ENCODE results near the gene GMDS. TPM values are rescaled to one million over a fixed set of nuclear protein-coding genes. Genes with fewer than 3 reads are reported as not detected.

GMDS gene
- total and polyA plus RNA-seq, 2 of the 4 experiments (the other 2 are of a cell fraction), result 7.3 to 21.9 TPM

DNA sequence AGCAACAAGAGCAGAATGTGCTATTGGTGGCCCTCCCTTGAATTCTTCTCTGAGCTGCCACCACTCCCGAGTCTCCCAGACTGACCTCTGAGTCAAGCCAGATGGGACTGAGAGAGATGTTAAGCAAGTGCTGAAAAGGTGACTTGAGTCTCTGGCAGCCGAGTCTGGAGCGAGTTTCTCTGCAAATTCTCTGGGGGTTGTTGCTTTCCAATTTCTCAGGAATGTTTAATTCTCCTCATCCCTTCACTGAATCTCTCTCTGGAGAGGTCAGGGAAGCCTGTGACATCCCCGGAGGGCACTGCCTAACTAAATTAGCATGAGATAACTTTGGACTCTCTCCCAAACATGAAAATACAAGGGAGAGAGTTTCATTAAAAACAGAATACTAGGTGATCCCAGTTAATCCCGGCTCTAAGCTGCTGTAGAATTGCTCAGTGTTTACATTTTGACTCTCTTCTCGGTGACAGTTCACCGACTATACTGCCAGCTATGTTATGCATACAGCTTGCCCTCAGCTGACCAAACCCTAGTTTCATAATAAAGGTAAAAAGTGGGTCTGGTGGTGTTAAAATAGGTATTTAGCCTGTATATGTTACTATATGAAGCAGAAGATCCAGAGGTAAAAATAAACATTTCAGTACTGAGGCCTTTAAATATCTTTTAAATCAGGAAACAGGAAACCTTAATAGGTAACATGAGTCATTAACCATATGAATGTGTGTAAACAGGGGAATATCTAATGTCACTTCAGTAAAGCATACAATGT lies 477.7 kb downstream of the GMDS start:
- H3K14ac ChIP-seq (replicated peaks; ENCODE audit: low read depth, low read length), result no peak overlapping the region; the same call in 1 of the 2 replicates
- H3K79me1 ChIP-seq (ENCODE audit: low read depth in 1 of 2, low read length in 2 of 2), result no peaks in the 10 kb centered on the region
- H2AK9ac ChIP-seq (replicated peaks; ENCODE audit: low read depth, low read length, poor library complexity), result peak overlapping the region; percentile 11
- dilution Hi-C loops (cut with HindIII; ENCODE audit: low sequenced_read_pairs, unreplicated experiment), result no loop called here
- no peaks in the 10 kb centered on the region for H4K20me1 ChIP-seq (ENCODE audit: insufficient read depth, low read length)
- H2BK5ac ChIP-seq (ENCODE audit: low read depth, low read length, poor library complexity, severe bottlenecking), result peak overlapping the region; percentile 10
- H2BK15ac ChIP-seq (ENCODE audit: low read depth, low read length), result no peak overlapping the region
- no peak overlapping the region for H3K4me3 ChIP-seq (ENCODE audit: insufficient read depth, low read depth, low read length)
- H3K4me1 ChIP-seq (ENCODE audit: control insufficient read depth, insufficient read depth, low read length), result peaks cover 11% of the 10 kb centered on the region
- no peak overlapping the region for H3K18ac ChIP-seq (ENCODE audit: low read depth, low read length)
- H2AFZ ChIP-seq (replicated peaks; ENCODE audit: low read length, poor library complexity), result peak overlapping the region; percentile 1
- H3K27me3 ChIP-seq (ENCODE audit: control insufficient read depth, insufficient read depth, low read length), result no peaks in the 10 kb centered on the region
- no TSS peak for BruUV-seq (replicated peaks)
- no CpG with 5 or more reads among the region's 7 CpGs for WGBS, 2 experiments (ENCODE audit: extremely low coverage in 2 of 2, insufficient read length in 1 of 2)
- H3K23ac ChIP-seq (ENCODE audit: low read depth, low read length), result no peak overlapping the region
- peaks cover 12% of the 10 kb centered on the region for H3K9me1 ChIP-seq (ENCODE audit: insufficient read depth, low read length)
- H4K5ac ChIP-seq (ENCODE audit: low read depth, low read length), result no peak overlapping the region
- H3K9me3 ChIP-seq (ENCODE audit: control insufficient read depth, insufficient read depth, low read length), result no peaks in the 10 kb centered on the region
- H3K36me3 ChIP-seq (ENCODE audit: control insufficient read depth, insufficient read depth, low read length), result no peaks in the 10 kb centered on the region
- peak; percentile 46 for DNase-seq
- H3K27ac ChIP-seq (ENCODE audit: insufficient read depth, low read length), result no peak overlapping the region
- peak; percentile 68 for ATAC-seq (ENCODE audit: low read depth)
- H2BK20ac ChIP-seq (ENCODE audit: low read depth, low read length), result no peak overlapping the region
- no peak overlapping the region for H3K56ac ChIP-seq (ENCODE audit: extremely low read depth, insufficient read depth, low read length)
- intact Hi-C loops (cut with micrococcal nuclease), result loop anchor here (5.0 kb wide), 1 partner anchor 155 kb away; no protein-coding TSS in a partner anchor
- H2AK5ac ChIP-seq (ENCODE audit: low read depth, low read length), result no peak overlapping the region
- H4K91ac ChIP-seq (ENCODE audit: insufficient read depth, low read depth, low read length), result no peak overlapping the region
- H2BK120ac ChIP-seq (ENCODE audit: low read depth, low read length), result no peak overlapping the region
- H3K4me2 ChIP-seq (ENCODE audit: low read depth, low read length), result peak overlapping the region; percentile 36; the same call in 1 of the 2 replicates
- no peak overlapping the region for H4K8ac ChIP-seq (ENCODE audit: low read depth in 2 of 2, low read length in 2 of 2)
- TF ChIP-seq MAFK (IDR thresholded peaks at IDR 0.05; ENCODE audit: low read depth, low read length) (no peak), RAD21 (IDR thresholded peaks at IDR 0.05; ENCODE audit: low read length) (no peak), CEBPB (IDR thresholded peaks at IDR 0.05; ENCODE audit: low read depth, low read length) (peak; percentile 16; the same call in 1 of the 2 replicates), MXI1 (IDR thresholded peaks at IDR 0.05; ENCODE audit: borderline replicate concordance, low read depth, low read length) (no peak), BHLHE40 (IDR thresholded peaks at IDR 0.05; ENCODE audit: low read depth, low read length) (no peak), NFE2L2 (IDR thresholded peaks at IDR 0.05; ENCODE audit: low read depth, low read length) (no peak), RFX5 (IDR thresholded peaks at IDR 0.05; ENCODE audit: low read depth, low read length) (no peak)
- ChIA-PET CTCF (no interaction called here), POLR2A (ENCODE audit: unreplicated experiment) (no interaction called here)
- in situ Hi-C loops (cut with MboI; ENCODE audit: low sequenced_read_pairs), result no loop called here
- H3K9ac ChIP-seq (ENCODE audit: low read depth, low read length), result no peak overlapping the region
- no peak overlapping the region for H3K4ac ChIP-seq (ENCODE audit: low read depth, low read length)
